Ascending aorta (tissue), 2 donors: ENCODE results near the gene DYSF. TPM values are rescaled to one million over a fixed set of nuclear protein-coding genes. Genes with fewer than 3 reads are reported as not detected.

Experiments
- DNase-seq, 2 donors: peaks; one replicate each; pipeline ENCODE4 v3.0.0-alpha.2; 2019; ENCODE audit warnings: low spot score in 2 of 2
- H3K27ac ChIP-seq, 2 donors: fragments of 200-600 bp; sonication (generic); one replicate each; pipeline ENCODE4 v1.5.1; 2016 to 2017; ENCODE audit warnings: mild to moderate bottlenecking in 1 of 2
- H3K27me3 ChIP-seq: fragments of 200-600 bp; sonication (generic); one replicate; pipeline ENCODE4 v1.5.1; 2017
- H3K36me3 ChIP-seq, 2 donors: fragments of 200-600 bp; sonication (generic); one replicate each; pipeline ENCODE4 v1.5.1; 2016
- H3K4me1 ChIP-seq, 2 donors: fragments of 200-600 bp; sonication (generic); one replicate each; pipeline ENCODE4 v1.5.1; 2016 to 2017; ENCODE audit warnings: mild to moderate bottlenecking in 1 of 2
- H3K4me3 ChIP-seq, 2 donors: fragments of 200-600 bp; sonication (generic); one replicate each; pipeline ENCODE4 v1.5.1; 2016 to 2017; ENCODE audit warnings: mild to moderate bottlenecking in 1 of 2
- H3K9me3 ChIP-seq, 2 donors: fragments of 200-600 bp; sonication (generic); one replicate each; pipeline ENCODE4 v1.5.1; 2016
- intact Hi-C: fragments of 100-400 bp; cut with DNase I; formaldehyde crosslinking; loops from one replicate; pipeline ENCODE4 v1.15.1; 2023
- total RNA-seq: library from RNA; depleted of rRNA; stranded (reverse); fragments of >200 nt; gene quantifications from one replicate; pipeline ENCODE4 v1.1.0, GENCODE V29; 2016
- TF ChIP-seq, protein P1 (sequence below), 3 experiments: fragments of 200-600 bp in 2 of 3; fragments of 450-650 bp in 1 of 3; sonication (generic) in 2 of 3; IDR thresholded peaks; one replicate each; pipeline ENCODE4 v1.5.1; 2016 to 2019; ENCODE audit warnings: antibody characterized with exemption in 3 of 3, mild to moderate bottlenecking in 1 of 3, moderate library complexity in 1 of 3

Gene DYSF
- total RNA-seq, 1 donor from 2014 or later: 58.3 TPM

DNA sequence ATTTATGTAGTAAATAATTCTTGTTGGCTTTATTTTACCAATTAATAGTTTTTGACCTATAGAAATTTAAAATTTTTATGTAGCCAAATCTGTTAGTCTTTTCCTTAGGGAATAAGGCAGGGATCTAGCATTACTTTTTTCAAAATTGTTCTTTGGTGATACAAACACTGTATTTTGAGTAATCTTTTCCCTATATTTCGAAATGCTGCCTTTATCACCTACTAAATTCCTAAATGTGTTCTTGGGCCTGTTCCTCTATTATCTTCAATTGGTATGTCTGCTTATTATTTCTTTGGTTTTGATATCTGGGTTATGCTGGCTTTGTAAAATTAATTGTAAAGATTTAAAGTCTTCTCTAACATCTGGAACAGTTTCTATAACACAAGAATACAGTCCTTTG, 87.5 kb downstream of the DYSF start:
- Histone ChIP-seq H3K36me3 (no peaks in the 10 kb centered on the region), H3K4me1 (no peaks in the 10 kb centered on the region), H3K27ac (no peak overlapping the region), H3K4me3 (no peak overlapping the region), H3K27me3 (no peaks in the 10 kb centered on the region), H3K9me3 (no peaks in the 10 kb centered on the region)
- DNase-seq: no peak
- intact Hi-C loops: no loop called here
- TF ChIP-seq, protein P1, sequence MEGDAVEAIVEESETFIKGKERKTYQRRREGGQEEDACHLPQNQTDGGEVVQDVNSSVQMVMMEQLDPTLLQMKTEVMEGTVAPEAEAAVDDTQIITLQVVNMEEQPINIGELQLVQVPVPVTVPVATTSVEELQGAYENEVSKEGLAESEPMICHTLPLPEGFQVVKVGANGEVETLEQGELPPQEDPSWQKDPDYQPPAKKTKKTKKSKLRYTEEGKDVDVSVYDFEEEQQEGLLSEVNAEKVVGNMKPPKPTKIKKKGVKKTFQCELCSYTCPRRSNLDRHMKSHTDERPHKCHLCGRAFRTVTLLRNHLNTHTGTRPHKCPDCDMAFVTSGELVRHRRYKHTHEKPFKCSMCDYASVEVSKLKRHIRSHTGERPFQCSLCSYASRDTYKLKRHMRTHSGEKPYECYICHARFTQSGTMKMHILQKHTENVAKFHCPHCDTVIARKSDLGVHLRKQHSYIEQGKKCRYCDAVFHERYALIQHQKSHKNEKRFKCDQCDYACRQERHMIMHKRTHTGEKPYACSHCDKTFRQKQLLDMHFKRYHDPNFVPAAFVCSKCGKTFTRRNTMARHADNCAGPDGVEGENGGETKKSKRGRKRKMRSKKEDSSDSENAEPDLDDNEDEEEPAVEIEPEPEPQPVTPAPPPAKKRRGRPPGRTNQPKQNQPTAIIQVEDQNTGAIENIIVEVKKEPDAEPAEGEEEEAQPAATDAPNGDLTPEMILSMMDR (IDR thresholded peaks at IDR 0.05): no peak

DNA sequence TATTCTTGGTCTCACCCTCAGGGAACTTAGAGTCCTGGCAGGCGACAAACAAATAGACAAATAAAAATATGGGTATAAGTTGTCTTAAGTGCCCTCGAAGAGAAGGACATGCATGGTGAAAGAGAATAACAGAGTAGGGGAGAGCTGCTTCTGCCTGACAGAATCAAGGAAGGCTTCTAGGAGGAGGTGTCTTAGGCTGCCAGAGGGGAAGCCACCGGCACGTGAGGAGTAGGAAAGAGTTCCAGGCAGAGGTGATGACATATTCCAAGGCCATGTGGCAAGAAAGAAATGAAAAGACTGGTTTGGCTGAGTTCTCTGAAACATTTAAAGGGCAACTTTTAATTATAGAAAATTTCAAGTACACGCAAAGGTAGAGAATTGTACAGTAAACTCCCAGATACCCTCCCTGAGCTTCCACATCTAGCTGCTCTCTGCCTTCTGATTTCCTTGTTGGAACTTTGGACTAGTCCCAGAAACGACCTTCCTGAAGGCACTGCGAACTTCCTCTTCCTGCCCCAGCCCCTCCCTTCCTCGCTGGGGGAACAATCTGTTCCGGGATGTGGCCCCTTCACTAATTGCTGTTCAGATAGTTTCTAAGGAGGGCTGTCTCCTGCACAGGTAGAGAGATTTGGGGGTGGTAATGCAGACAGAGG, 91.7 kb downstream of the DYSF start:
- peak in 1 of 2 donors; percentile 60 for DNase-seq
- no peaks in the 10 kb centered on the region for H3K9me3 ChIP-seq
- no peaks in the 10 kb centered on the region for H3K36me3 ChIP-seq
- no peak overlapping the region for H3K4me3 ChIP-seq
- TF ChIP-seq, protein P1 (IDR thresholded peaks at IDR 0.05): no peak
- H3K27me3 ChIP-seq: no peaks in the 10 kb centered on the region
- H3K27ac ChIP-seq: no peak overlapping the region
- intact Hi-C loops: loop anchor here (5.0 kb wide), 5 partner anchors 142 to 1032 kb away; no protein-coding TSS in a partner anchor
- H3K4me1 ChIP-seq: no peaks in the 10 kb centered on the region

DNA sequence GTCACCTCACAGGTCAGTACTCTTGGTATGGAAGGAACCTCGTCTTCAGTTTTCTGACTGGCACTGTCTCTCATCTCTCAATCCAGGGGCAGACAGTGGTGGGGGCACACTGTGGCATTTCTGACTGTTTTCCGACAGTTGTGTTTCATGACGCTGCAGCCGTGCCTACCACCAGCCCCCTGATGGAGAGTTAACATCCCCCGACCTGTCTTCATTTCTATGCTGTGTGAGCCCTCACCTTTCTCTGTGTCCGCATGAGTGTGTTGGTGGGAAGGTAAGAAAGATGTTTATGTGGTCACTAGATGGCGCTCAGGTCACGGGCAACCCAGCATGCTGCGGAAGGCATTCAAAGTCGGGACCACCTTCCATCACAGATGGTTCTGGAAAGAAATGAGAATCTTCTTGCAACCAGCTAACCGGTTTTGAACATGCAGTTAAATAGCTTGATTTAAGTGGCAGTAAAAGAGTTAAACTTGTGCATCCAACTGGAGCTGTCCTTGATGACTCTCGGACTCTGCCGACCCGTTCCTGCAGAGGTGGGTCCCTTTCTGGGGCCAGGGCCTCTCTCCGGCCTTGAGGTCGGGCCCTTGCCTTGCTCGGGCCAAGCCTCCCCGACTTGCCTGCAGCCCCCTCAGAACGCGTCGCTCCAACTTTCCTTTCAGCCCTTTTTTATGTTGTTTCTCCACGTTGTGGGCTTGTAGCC, 92.4 kb downstream of the DYSF start:
- DNase-seq: peak in 1 of 2 donors; percentile 76
- H3K27ac ChIP-seq: no peak overlapping the region
- TF ChIP-seq, protein P1 (IDR thresholded peaks at IDR 0.05): peak; percentile 74 to 84 (median 75)
- H3K27me3 ChIP-seq: no peaks in the 10 kb centered on the region
- H3K36me3 ChIP-seq: no peaks in the 10 kb centered on the region
- H3K9me3 ChIP-seq: no peaks in the 10 kb centered on the region
- intact Hi-C loops: loop anchor here (5.0 kb wide), 5 partner anchors 142 to 1032 kb away; no protein-coding TSS in a partner anchor
- no peak overlapping the region for H3K4me3 ChIP-seq
- H3K4me1 ChIP-seq: no peaks in the 10 kb centered on the region

DNA sequence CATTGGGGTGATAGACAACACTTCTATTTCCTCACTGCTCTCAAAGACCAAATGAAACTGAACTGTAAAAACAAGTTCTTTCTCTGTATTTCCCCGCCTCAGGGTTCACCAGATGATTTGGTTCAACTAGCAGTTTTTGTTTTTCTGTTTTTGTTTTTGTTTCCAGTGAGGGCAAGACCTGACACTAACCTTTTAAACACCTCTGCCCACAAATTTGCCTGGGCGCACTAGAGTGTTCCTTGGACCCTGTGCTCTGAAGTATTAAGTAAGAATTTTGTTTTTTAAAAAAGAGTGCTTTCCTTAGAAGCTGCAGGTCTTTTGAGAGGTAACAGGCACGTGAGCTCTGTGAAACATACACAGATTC, 92.9 kb downstream of the DYSF start:
- DNase-seq: no peak
- Histone ChIP-seq H3K27me3 (no peaks in the 10 kb centered on the region), H3K27ac (no peak overlapping the region), H3K9me3 (no peaks in the 10 kb centered on the region), H3K4me1 (no peaks in the 10 kb centered on the region), H3K36me3 (no peaks in the 10 kb centered on the region), H3K4me3 (no peak overlapping the region)
- TF ChIP-seq, protein P1 (IDR thresholded peaks at IDR 0.05): no peak
- intact Hi-C loops: loop anchor here (5.0 kb wide), 5 partner anchors 141 to 1031 kb away; no protein-coding TSS in a partner anchor

DNA sequence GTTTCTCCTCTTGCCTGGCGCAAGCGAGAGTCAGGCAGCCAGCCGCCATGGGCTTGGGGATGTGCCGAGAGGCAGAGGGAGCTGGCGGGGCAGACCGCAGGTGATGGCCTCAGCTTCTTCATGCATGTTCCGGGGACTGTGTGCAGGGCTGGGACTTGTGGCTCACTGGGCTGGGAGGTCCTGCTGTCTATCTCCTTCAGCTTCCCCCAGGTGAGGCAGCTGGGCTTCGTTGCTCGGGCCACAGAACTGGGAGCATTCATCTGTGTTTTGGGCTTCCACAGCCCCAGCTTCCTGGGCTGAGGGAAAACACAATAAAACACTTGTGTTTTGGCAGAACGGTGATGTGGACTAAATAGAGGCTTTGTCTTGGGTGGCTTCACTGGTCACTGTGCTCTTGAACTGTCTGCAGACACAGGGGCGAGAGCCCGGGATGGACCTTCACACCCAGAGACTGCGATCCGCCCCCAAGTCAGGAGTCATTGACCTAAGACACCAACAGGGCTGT, 93.5 kb downstream of the DYSF start:
- no peaks in the 10 kb centered on the region for H3K27me3 ChIP-seq
- no peaks in the 10 kb centered on the region for H3K4me1 ChIP-seq
- intact Hi-C loops: loop anchor here (5.0 kb wide), 5 partner anchors 140 to 1030 kb away; no protein-coding TSS in a partner anchor
- no peaks in the 10 kb centered on the region for H3K9me3 ChIP-seq
- H3K27ac ChIP-seq: no peak overlapping the region
- no peak overlapping the region for H3K4me3 ChIP-seq
- DNase-seq: no peak
- TF ChIP-seq, protein P1 (IDR thresholded peaks at IDR 0.05): no peak
- no peaks in the 10 kb centered on the region for H3K36me3 ChIP-seq
